Measurements from ENCODE around the gene SEC14L3. TPM values are rescaled to one million over a fixed set of nuclear protein-coding genes. Genes with fewer than 3 reads are reported as not detected.

SEC14L3 gene
- total and polyA plus RNA-seq, 2 of the 13 experiments (the other 11 are each of a cell fraction or from before 2014, with no cell fraction given), result not detected

- TF ChIP-seq ZBED4 (CRISPR knock-in tag; IDR thresholded peaks at IDR 0.05; ENCODE audit: borderline replicate concordance), result no peak
- no peak for TF ChIP-seq ZSCAN29 (CRISPR knock-in tag; conservative IDR thresholded peaks at IDR 0.05)
- TF ChIP-seq HOXA9 (CRISPR knock-in tag; IDR thresholded peaks at IDR 0.05; ENCODE audit: borderline replicate concordance), result no peak
- TF ChIP-seq ZNF570 (CRISPR knock-in tag; IDR thresholded peaks at IDR 0.05; ENCODE audit: borderline replicate concordance), result no peak
- TF ChIP-seq NRL (CRISPR knock-in tag; IDR thresholded peaks at IDR 0.05; ENCODE audit: borderline replicate concordance), result no peak
- no peak for TF ChIP-seq ZNF720 (CRISPR knock-in tag; IDR thresholded peaks at IDR 0.05)
- TF ChIP-seq RAD51 (IDR thresholded peaks at IDR 0.05; ENCODE audit: borderline replicate concordance), result no peak
- TF ChIP-seq STAG1 (CRISPR knock-in tag; IDR thresholded peaks at IDR 0.05), result no peak
- TF ChIP-seq SRSF1 (optimal IDR thresholded peaks at IDR 0.05; ENCODE audit: low read depth, low read length), result no peak
- no peak for TF ChIP-seq GPBP1L1 (CRISPR knock-in tag; IDR thresholded peaks at IDR 0.05)
- no peak for TF ChIP-seq SALL2 (CRISPR knock-in tag; IDR thresholded peaks at IDR 0.05)
These were observed 49.1 kb downstream of the SEC14L3 start (continued) for GRCh38 chr22:30422481-30423300.

Measured in HepG2 (cell line).